ENCODE results near the gene AP4M1.
A peak's percentile ranks its signal among the peaks of the same experiment; 100 is the strongest.
"Not testable (repeated sequence)": the region's sequence is repeated elsewhere in the genome, so short reads cannot be mapped to it uniquely, and the experiment has no call there.

The AP4M1 gene

DNA sequence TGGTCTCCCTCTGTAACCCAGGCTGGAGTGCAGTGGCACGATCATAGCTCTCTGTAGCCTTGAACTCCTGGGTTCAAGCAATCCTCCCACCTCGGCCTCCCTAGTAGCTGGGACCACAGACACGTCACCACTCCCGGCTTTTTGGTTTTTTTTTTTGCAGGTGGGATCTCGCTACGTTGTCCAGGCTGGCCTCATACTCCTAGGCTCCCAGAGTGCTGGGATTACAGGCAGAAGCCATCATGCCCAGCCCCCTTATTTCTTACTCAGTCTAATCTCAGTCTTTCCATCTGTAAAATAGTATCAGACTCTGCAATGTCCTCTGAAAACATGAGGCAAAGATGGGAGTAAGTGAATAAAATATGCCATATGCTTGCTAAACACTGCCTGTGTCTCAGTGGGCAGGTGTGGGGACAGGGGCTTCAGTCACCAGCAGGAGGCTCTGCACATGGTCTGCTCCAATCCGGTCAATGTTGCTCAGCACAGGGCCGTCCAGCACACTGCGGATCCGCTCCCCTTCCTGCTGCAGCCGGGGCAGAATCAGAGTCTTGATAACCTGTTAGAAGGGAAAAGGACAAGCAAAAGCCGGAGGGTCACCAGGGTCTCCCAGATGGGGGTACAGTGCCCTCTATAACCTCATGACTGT is 8.2 kb downstream of the AP4M1 start:
- no peak for DNase-seq

DNA sequence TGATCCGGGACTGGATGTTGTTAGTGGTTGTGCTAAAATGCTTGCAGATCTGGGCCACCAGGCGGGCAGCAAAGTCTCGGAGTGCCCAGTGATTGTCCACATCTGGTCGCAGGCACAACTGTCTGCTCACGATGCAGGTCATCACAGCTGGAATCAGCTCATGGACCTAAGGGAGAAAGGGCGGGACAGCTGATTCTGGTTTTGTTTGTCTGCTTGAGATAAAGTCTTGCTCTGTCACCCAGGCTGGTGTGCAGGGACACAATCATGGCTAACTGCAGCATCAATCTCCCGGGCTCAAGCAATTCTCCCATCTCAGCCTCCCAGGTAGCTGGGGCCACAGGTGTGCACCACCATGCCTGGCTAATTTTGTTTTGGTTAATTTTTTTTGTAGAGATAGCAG is 9.7 kb downstream of the AP4M1 start:
- no peak for DNase-seq

DNA sequence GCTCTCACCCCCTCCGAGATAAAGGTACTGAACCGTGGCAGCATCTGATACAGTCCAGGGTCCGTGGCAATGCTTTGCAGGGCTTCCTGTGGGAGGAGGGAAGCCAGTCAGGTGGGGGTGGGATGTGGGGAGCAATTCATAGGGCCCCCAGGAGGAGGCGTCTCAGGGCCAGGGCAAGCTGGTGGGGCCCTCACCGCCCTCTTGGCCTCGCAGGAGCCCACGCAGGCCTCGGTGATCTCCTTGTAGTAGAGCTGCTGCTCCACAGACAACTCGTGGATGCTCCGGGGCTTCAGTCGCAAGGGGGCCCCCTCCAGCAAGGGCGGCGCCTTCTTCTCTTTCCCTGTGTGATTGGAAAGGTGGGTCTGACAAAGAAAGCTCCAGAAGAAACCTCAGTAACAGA is 10.5 kb downstream of the AP4M1 start:
- DNase-seq: no peak

DNA sequence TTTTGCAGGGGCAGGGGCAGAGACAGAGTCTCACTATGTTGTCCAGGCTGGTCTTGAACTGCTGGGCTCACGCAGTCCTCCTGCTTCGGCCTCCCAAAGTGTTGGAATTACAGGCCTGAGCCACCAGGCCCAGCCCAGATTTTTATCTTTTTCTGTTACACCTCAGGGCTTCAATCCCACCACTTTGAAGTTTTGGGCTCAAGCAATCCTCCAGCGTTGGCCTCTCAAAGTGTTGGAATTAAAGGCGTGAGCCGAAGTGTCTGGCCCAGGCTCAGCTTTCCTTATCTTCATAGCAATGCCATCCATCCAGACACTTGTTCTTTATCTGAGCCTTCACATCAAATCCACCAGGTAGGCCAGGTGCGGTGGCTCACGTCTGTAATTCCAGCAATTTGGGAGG is 13.6 kb downstream of the AP4M1 start:
- no peak for DNase-seq

DNA sequence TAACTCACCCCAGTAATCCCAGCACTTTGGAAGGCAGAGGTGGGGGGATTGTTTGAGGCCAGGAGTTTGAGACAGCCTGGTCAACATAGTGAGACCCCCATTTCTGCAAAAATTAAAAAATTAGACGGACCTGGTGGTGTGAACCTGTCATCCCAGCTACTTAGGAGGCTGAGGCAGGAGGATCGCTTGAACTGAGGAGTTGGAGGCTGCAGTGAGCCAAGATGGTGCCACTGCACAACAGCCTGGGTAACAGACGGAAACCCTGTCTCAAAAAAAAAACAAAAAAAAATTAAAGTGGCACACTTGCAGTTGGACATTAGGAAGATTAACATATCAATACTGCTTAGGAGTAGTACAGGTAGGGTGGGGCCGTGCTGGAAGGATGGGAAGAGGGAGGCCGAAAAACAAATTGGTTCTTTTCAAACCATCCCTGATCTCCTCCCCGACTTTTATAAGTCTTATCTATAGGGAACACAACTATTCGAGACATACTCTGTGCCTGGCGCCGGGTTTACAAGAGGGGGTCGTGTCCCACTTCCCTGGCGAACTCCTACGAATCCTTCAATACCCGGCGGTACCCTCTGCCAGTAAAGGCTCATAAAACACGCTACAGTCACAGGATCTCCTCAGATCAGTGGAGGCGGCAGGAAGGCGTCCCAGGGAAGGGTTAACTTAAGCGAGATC is 17.1 kb downstream of the AP4M1 start:
- DNase-seq: no peak

DNA sequence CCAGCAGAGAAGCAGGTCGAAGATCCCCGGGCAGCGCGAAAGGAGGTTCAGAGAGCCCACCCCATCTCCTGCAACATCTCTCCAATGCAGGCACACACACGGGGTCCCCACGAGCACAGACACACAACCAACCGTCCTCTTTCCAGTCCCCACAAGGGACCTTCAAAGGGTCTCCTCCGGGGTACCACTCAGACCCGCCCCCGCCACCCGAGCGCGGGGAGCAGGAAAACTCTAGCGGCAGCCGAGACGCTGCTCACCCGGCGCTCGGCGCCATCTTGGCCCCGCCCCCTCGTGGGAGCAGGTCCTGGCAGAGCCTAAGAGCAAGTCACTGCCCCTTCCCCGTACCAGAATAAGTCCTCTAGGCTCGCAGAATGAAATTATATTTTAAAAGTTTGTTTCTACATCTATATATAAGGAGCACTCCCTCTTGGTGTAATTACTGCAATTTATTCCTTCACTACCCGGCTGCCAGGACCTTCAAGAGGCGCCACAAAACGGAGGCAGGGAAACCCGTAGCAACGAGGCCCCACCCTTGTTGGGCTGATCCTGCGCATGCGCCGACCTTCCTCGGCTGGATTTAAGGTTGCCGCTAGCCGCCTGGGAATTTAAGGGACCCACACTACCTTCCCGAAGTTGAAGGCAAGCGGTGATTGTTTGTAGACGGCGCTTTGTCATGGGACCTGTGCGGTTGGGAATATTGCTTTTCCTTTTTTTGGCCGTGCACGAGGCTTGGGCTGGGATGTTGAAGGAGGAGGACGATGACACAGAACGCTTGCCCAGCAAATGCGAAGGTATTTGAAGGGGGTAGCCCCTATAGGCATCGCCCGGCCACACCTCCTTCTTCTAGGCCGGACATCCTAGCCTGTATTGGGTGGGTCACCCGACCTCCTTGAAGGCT is 17.9 kb downstream of the AP4M1 start, which contains the start of the genes CNPY4 and TAF6:
Gene CNPY4 (plus strand): TSS at position 563 of the 898 bp plus-strand sequence. CDS start 111 bp downstream, at position 674.
Gene TAF6 (minus strand): TSS at position 287 of the 898 bp plus-strand sequence. CDS start 5,149 bp downstream, outside the sequence.
- DNase-seq: peak; percentile 95

DNA sequence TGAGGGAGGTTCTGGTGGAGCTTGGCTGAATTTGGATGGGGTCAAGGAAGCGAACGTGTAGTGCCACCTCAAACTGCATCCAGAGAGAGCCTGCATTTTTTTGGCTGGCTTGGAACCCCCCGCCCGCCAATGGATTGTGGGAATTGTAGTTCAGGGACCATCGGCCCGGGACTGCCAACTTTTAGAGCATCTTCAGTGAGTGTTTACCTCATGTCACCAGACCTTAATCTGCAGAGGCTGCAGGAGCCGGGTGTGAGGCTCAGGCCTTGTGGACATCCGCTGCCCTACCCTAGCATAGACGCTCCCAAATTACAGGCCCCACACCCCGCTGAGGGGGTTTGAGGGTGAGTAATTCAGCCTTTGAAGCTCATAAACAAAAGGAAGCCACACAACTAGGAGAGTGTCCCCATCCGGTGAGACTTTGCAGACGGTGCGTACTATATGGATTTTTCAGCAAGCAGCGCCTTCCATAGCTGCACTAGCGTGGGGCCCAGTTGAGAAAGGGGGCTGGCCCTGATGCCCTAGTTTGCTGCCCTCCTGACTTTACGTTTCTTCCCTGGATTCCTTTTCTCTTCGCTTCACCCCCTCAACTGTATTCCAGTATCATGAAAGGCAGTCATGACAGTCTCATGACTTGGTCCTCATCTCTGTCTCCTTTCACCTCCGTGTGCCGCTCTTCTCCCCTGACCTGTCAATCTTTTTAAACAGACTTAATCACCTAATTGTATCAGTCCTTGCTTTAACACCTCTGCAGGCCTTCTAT is 18.7 kb downstream of the AP4M1 start:
- peak; percentile 58 for DNase-seq

DNA sequence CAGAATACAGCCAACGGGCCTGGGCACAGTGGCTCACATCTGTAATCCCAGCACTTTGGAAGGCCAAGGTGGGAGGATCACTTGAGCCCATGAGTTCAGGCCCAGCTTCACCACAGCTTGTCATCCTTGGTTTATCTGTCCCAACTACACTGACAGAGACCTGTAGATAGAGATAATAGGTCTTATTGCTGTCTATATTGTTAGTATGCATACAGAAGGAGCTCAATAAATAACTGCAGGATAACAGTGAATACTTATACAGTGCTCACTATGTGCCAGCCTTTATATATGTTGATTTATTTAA is 19.2 kb downstream of the AP4M1 start:
- DNase-seq: no peak

DNA sequence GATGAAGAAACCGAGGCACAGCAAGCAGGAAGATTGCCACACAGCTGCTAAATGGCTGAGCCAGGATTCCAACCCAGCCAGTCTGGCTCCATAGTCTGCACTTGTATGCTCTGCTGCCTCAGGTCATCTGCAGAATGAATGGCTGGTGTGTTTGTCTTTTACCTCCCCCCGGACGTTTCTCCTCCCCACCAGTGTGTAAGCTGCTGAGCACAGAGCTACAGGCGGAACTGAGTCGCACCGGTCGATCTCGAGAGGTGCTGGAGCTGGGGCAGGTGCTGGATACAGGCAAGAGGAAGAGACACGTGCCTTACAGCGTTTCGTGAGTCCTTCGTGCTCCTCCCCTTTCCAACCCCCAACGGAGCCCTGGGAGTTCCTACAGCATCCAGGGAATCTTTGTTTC is 20.6 kb downstream of the AP4M1 start:
- no peak for DNase-seq

DNA sequence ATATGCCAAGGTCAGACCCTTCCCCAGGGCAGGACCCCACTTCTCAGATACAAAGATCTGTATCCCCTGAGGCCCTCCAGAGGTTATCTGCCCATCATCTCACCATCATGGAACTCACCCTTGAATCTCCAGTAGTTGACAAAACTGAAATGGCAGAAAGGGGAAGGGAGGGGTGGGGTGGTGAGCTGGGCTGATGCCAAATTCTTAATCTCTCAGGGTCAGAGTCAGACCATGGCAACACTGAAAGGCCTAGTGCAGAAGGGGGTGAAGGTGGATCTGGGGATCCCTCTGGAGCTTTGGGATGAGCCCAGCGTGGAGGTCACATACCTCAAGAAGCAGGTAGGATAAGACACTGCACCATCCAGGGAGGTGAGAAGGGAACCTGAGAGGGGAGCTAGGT is 21.1 kb downstream of the AP4M1 start:
- DNase-seq: no peak

DNA sequence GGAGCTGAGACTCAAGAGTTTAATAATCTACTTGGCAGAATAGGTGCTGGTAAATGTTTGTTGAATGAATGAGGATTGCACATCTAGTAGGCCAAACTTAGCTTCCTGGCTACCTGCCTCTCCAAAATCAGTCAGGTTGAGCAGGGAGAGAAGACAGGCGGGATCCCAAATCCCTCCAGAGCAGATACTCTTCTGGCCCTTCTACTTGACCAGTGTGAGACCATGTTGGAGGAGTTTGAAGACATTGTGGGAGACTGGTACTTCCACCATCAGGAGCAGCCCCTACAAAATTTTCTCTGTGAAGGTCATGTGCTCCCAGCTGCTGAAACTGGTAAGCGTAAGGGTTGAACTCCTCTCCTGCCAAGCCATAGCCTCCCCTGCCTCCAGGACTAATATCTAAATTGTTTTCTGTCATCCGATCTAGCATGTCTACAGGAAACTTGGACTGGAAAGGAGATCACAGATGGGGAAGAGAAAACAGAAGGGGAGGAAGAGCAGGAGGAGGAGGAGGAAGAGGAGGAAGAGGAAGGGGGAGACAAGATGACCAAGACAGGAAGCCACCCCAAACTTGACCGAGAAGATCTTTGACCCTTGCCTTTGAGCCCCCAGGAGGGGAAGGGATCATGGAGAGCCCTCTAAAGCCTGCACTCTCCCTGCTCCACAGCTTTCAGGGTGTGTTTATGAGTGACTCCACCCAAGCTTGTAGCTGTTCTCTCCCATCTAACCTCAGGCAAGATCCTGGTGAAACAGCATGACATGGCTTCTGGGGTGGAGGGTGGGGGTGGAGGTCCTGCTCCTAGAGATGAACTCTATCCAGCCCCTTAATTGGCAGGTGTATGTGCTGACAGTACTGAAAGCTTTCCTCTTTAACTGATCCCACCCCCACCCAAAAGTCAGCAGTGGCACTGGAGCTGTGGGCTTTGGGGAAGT is 23.1 kb downstream of the AP4M1 start:
- DNase-seq: no peak

DNA sequence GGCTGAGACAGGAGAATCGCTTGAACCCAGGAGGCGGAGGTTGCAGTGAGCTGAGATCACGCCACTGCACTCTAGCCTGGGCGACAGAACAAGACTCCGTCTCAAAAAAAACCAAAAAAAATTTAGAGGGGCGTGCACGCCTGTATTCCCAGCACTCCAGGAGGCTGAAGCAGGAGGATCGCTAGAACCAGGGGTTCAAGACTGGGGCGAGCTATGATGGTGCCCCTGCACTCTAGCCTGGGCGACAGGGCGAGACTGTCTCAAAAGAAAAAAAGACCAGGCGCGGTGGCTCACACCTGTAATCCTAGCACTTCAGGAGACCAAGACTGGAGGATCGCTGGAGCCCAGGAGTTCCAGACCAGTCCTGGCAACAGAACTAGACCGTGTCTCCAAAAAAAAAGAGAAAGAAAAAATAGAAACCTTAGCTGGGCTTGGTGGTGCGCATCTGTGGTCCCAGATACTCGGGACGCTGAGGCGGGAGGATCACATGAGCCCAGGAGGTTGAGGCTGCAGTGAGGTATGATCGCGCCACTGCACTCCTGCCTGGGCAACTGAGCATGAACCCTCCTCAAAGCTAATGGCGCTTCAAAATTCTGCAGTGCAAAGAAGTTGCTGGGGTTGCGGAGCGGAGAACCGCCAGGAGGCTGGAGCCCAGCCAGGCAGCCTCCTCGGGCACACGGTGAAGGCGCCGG is 24.9 kb downstream of the AP4M1 start:
- DNase-seq: no peak

DNA sequence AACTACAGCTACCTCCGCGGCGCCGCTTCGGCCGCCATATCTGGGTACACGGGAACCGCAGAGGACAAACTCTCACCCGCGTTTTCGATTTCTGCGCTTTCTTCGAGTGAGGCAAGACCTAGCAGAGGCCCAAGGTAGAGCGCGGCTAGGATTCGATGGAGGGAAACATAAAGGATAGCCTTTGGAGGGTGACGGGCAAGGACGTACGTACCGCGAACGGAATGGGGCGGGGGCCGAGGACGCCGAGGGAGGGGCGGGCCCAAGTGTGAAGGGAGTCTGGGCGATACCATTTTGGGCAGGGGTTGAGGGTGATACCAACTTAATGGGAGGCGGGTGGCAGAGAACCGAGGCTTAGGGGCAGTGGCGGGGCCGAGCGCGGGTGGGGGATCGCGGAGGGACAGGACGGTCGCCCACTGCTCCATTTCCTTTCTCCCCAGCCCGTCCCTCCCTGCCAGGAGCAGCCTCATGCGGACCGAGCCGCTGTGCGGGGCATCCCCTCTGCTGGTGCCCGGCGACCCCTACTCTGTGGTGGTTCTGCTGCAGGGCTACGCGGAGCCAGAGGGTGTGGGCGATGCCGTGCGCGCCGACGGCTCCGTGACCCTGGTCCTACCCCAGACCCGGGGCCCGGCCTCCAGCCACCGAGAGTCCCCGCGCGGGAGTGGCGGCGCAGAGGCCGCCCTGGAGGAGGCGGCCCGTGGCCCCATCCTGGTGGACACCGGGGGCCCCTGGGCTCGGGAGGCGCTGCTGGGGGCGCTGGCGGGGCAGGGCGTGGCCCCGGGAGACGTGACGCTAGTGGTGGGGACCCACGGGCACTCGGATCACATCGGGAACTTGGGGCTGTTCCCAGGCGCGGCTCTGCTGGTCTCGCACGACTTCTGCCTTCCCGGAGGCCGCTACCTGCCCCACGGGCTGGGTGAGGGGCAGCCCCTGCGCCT is 25.8 kb downstream of the AP4M1 start, which contains the start of gene MBLAC1:
Gene MBLAC1 (plus strand): TSS at position 37 of the 935 bp plus-strand sequence. CDS start 429 bp downstream, at position 466.
- DNase-seq: peak; percentile 90

DNA sequence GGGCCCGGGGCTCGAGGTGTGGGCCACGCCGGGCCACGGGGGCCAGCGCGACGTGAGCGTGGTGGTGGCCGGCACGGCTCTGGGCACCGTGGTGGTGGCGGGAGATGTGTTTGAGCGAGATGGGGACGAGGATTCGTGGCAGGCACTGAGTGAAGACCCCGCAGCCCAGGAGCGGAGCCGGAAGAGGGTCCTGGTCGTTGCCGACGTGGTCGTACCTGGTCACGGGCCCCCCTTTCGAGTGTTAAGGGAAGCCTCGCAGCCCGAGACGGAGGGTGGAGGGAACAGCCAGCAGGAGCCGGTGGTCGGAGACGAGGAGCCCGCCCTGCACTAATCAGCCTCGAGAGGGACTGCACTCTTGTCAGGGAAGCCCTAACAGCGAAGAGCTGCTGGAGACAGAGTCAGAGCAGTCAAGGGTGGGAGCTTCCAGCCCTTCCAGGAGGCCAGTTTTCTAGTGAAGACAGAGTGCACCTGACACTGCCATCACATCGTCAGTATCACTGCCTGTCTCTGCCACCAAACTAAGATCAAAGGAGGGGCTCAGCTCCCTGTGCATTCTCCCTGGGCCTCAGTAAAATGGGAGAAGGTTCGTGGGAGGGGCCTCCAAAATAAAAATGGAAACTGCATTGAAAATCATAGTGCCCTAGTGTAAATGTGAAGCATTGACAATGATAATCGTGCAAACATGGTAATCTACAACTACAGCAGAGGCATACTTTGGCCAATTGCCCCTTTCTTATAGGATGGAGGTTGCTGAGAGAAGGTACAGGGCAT is 26.6 kb downstream of the AP4M1 start:
- no peak for DNase-seq

DNA sequence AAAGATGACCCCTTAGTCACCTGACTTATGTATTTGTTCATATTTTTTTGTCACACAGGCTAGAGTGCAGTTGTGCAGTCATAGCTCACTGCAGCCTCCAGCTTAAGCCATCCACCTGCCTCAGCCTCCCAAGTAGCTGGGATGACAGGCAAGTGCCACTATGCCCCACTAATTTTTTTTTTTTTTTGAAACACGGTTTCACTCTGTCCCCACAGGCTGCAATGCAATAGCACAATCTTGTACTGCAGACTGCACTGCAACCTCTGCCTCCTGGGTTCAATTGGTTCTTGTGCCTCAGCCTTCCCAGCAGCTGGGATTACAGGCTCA is 27.2 kb downstream of the AP4M1 start:
- no peak for DNase-seq

DNA sequence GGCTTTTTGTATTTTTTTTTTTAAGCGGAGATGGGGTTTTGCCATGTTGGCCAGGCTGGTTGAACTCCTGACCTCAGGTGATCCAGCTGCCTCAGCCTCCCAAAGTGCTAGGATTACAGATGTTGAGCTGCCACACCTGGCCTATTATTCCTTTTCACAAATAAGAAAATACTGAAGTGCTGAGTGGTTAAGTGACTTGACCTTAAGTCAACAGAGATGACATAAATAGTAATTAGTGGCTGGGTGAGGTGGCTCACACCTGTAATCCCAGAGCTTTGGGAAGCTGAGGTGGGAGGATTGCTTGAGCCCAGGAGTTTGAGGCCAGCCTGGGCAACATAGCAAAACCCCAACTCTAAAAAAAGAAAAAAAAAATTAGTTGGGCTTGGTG is 28.8 kb downstream of the AP4M1 start:
- DNase-seq: not testable (repeated sequence)

DNA sequence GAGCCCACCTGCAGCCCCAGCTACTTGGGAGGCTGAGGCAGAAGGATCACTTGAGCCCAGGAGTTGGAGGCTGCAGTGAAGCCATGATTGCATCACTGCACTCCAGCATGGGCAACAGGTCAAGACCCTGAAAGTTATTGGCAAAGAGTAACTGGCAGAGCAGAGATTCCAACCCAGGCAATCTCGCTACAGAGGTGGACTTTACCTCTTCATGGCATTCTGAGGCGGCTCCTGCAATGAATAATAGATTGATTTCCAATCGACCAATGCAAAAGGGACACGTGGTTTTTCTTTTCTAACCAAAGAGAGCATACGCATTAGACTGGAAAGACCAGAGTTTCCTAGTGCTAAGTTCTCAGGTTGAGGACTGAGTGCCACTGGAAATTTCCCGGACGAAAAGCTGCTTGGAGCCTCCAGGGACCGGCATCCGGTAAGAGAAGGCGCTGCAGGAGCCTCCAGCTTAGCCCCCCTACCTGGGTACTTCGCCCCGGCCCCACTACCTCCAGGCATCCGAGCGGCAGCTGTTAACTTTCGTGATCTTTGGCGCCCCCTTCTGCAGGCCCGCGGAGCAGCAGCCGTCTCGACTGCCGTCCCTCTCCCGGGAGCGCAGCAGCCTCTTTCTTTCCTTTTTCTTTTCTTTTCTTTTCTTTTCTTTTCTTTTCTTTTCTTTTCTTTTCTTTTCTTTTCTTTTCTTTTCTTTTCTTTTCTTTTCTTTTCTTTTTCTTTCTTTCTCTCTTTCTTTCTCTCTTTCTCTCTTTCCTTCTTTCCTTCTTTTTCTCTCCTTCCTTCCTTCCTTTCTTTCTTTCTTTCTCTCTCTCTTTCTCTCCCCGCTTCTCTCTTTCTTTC is 29.4 kb downstream of the AP4M1 start:
- peak; percentile 89 for DNase-seq

DNA sequence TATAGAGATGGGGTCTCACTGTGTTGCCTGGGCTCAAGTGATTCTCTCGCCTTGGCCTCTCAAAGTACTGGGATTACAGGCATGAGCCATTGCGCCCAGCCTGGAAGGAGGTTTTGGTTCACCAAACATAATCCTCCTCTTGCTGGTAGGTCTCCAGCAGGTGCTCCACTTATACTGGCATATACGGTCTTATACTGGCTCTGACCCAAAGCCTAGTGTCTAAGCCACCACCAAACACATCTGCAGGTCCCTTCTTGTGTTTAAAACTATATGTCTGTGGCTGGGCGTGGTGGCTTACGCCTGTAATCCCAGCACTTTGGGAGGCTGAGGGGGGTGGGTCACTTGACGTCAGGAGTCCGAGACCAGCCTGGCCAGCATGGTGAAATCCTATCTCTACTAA is 30.7 kb downstream of the AP4M1 start:
- no peak for DNase-seq

All from T-helper 9 cell (primary cell).